ENCODE results near the gene EPB41L5. TPM values are rescaled to one million over a fixed set of nuclear protein-coding genes. Genes with fewer than 3 reads are reported as not detected.

Gene EPB41L5
- 41.7 and 42.2 TPM in 2 replicates for total RNA-seq
- polyA plus RNA-seq: 24.8 and 31.1 TPM in 2 replicates

GRCh38 chr2:120012771-120013596 is at the start of gene EPB41L5:
Gene EPB41L5, plus strand, starts transcription at chr2:120013077. Its CDS starts 6,008 bp downstream, at chr2:120019085.
- Histone ChIP-seq H2AFZ (peak within 1 kb of the TSS; percentile 77), H4K20me1 (ENCODE audit: insufficient read depth, poor library complexity, severe bottlenecking) (peaks cover 6% of the 10 kb centered on the region), H3K4me2 (peak within 1 kb of the TSS; percentile 77), H3K27me3 (no peaks in the 10 kb centered on the region), H3K4me3 (peak within 1 kb of the TSS; percentile 87), H3K27ac (peak within 1 kb of the TSS; percentile 97), H3K4me1 (ENCODE audit: insufficient read depth) (peaks cover 4% of the 10 kb centered on the region), H3K36me3 (replicated peaks; ENCODE audit: insufficient read depth, low read depth) (no peaks in the 10 kb centered on the region), H3K9me2 (replicated peaks; ENCODE audit: insufficient read depth) (no peaks in the 10 kb centered on the region), H3K79me2 (peaks cover 46% of the 10 kb centered on the region), H3K9me3 (ENCODE audit: low read depth) (no peaks in the 10 kb centered on the region)
- peak; percentile 98 for DNase-seq (ENCODE audit: low spot score)
- WGBS (ENCODE audit: low lambda C conversion rate, missing lambda C conversion rate): under 1% methylated on average over 54 of the region's 104 CpGs
- TF ChIP-seq CTCF (IDR thresholded peaks at IDR 0.05; ENCODE audit: poor library complexity) (no peak), EZH2phosphoT487 (IDR thresholded peaks at IDR 0.05; ENCODE audit: low read depth, severe bottlenecking, unreplicated experiment) (no peak), EZH2 (IDR thresholded peaks at IDR 0.05; ENCODE audit: borderline replicate concordance) (no peak)

GRCh38 chr2:119981896-119982295 is 31.0 kb upstream of the EPB41L5 start:
- H2AFZ ChIP-seq: no peak overlapping the region
- no peaks in the 10 kb centered on the region for H3K9me3 ChIP-seq (ENCODE audit: low read depth)
- H3K36me3 ChIP-seq (replicated peaks; ENCODE audit: insufficient read depth, low read depth): no peaks in the 10 kb centered on the region
- DNase-seq (ENCODE audit: low spot score): no peak
- no peaks in the 10 kb centered on the region for H3K79me2 ChIP-seq
- H3K27ac ChIP-seq: peak overlapping the region; percentile 7
- H3K4me3 ChIP-seq: no peak overlapping the region
- peak overlapping the region; percentile 31 for H3K4me2 ChIP-seq
- no peaks in the 10 kb centered on the region for H4K20me1 ChIP-seq (ENCODE audit: insufficient read depth, poor library complexity, severe bottlenecking)
- H3K9me2 ChIP-seq (replicated peaks; ENCODE audit: insufficient read depth): no peaks in the 10 kb centered on the region
- no peaks in the 10 kb centered on the region for H3K4me1 ChIP-seq (ENCODE audit: insufficient read depth)
- TF ChIP-seq CTCF (IDR thresholded peaks at IDR 0.05; ENCODE audit: poor library complexity) (no peak), EZH2 (IDR thresholded peaks at IDR 0.05; ENCODE audit: borderline replicate concordance) (no peak), EZH2phosphoT487 (IDR thresholded peaks at IDR 0.05; ENCODE audit: low read depth, severe bottlenecking, unreplicated experiment) (no peak)
- no peaks in the 10 kb centered on the region for H3K27me3 ChIP-seq

- H3K9me2 ChIP-seq (replicated peaks; ENCODE audit: insufficient read depth): no peaks in the 10 kb centered on the region
- no peaks in the 10 kb centered on the region for H3K9me3 ChIP-seq (ENCODE audit: low read depth)
- no peak overlapping the region for H2AFZ ChIP-seq
- no peaks in the 10 kb centered on the region for H3K27me3 ChIP-seq
- H3K4me2 ChIP-seq: peak overlapping the region; percentile 31
- TF ChIP-seq EZH2phosphoT487 (IDR thresholded peaks at IDR 0.05; ENCODE audit: low read depth, severe bottlenecking, unreplicated experiment) (no peak), EZH2 (IDR thresholded peaks at IDR 0.05; ENCODE audit: borderline replicate concordance) (no peak), CTCF (IDR thresholded peaks at IDR 0.05; ENCODE audit: poor library complexity) (no peak)
- H3K27ac ChIP-seq: peak overlapping the region; percentile 7
- no peaks in the 10 kb centered on the region for H3K79me2 ChIP-seq
- 68% methylated on average over 2 of the region's 2 CpGs for WGBS (ENCODE audit: low lambda C conversion rate, missing lambda C conversion rate)
- no peaks in the 10 kb centered on the region for H4K20me1 ChIP-seq (ENCODE audit: insufficient read depth, poor library complexity, severe bottlenecking)
- H3K4me3 ChIP-seq: no peak overlapping the region
- DNase-seq (ENCODE audit: low spot score): no peak
- no peaks in the 10 kb centered on the region for H3K36me3 ChIP-seq (replicated peaks; ENCODE audit: insufficient read depth, low read depth)
- no peaks in the 10 kb centered on the region for H3K4me1 ChIP-seq (ENCODE audit: insufficient read depth)
Observed at GRCh38 chr2:119982506-119982905, 30.4 kb upstream of the EPB41L5 start.

Measured in hepatocyte (in vitro differentiated cells).